Activated T-cell treated with anti-CD3 and anti-CD28 coated beads, Interleukin-2, amount 50 U/mL, for 48 hours (primary cell): ENCODE measurements around the gene FUT4.
"Not testable (repeated sequence)": the region's sequence is repeated elsewhere in the genome, so short reads cannot be mapped to it uniquely, and the experiment has no call there.

Source experiments
- DNase-seq, 2 experiments: peaks; one replicate each; pipeline ENCODE4 v3.0.0-alpha.2; 2020

FUT4 gene

GRCh38 chr11:94568200-94568599 is 24.5 kb downstream of the FUT4 start:
- DNase-seq = no peak

GRCh38 chr11:94568717-94569116 is 25.0 kb downstream of the FUT4 start:
- no peak for DNase-seq

- DNase-seq = not testable (repeated sequence)
Measured at GRCh38 chr11:94572975-94573374, 29.3 kb downstream of the FUT4 start.

- no peak for DNase-seq
Measured at GRCh38 chr11:94574193-94574961, 30.7 kb downstream of the FUT4 start.

DNA sequence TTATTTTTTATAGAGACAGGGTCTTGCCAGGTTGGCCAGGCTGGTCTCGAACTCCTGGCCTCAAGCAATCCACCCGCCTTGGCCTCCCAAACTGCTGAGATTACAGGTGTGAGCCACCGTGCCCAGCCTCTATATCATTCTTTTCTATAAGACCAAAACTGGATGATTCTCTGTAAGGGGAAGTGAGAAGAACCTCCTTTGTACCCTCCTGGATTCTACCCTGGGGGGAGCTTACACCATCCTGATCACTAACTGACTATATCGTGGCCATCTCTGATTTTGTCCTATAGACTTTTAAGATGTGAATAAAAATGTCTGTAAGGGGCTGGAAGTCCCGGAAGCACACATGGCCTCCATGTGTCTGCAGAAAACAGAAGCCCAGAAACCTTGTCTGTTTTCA is 32.6 kb downstream of the FUT4 start:
- DNase-seq = no peak

DNA sequence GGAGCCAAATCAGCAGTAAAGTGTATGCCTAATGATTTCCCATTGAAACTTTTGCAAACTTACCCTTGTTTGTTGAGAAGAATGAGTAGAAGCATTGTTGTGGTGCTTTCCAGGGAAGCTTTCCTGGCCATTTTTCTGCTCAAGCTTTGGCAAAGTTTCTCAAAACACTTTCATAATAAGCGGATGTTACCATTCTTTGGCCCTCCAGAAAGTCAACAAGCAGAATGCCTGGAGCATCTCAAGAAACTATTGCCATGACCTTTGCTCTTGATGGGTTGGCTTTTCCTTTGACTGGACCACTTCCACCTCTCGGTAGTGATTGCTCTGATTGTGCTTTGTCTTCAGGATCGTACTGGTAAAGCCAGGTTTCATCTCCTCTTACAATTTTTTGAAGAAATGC is 34.1 kb downstream of the FUT4 start:
- DNase-seq = no peak

- DNase-seq = no peak
Measured at GRCh38 chr11:94581926-94582325, 38.2 kb downstream of the FUT4 start.

DNA sequence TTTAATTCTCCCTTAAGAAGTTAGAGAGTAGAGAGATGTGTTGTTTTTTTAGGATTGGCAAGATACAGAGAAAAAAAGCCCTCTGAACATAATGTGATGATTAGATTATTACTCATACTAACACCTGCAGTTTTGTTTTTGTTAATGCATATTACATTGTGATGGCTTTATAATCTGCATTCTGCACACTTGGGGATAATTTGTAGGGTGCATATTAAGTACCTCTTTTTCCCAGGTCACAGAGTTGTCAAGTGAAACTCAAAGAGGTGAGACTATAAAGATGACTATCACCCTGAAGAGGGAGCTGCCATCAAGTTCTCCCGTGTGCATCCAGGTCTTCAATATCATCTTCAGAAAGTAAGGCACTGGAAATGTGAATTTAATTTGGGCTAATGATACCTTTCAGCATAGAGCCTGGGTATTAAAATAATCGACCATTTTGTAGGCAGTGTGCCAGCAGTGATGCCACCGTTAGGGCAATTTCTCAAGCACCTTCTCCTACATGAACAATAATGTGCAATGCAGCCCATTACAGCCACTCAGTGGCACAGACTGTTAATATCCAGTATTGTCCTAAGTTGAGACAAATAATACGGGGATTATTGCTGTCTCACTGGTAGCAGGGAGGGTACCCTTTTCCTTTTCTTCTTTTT is 39.6 kb downstream of the FUT4 start:
- DNase-seq = no peak

GRCh38 chr11:94583866-94584500 is 40.3 kb downstream of the FUT4 start:
- no peak for DNase-seq

- DNase-seq = no peak
Measured at GRCh38 chr11:94584978-94585377, 41.3 kb downstream of the FUT4 start.

- DNase-seq = no peak
Measured at GRCh38 chr11:94585399-94585798, 41.7 kb downstream of the FUT4 start.

DNA sequence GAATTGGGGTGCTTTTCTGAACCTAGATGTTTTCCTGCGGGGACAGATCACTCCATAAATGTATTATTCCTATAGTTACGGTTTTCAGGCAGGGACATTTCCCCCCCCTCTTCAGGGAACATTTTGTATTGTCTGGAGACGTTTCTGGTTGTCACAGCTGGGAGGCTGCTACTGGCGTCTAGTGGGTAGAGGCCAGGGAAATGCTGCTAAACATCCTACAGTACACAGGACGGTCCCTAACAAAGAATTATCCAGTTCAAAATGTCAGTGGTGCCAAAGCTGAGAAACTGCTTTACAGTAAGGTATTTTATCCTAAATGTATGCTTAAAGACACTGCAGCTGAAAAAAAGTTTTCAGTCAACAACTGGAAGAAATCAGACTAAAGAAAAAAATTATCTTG is 42.8 kb downstream of the FUT4 start:
- DNase-seq = no peak

DNA sequence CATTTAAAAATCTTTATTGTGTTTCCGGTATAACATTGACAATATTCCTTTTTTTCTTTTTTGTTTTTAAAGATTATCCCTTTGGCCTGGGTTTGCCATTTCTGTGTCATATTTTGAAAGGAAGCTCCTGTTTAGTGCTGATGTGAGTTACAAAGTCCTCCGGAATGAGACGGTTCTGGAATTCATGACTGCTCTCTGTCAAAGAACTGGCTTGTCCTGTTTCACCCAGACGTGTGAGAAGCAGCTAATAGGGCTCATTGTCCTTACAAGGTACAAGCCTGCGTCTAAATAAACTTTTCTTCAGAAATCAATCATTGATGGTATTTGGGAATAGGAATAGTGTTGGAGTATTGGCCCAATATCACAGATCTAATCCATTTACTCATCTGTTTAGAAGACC is 43.3 kb downstream of the FUT4 start:
- DNase-seq = no peak

DNA sequence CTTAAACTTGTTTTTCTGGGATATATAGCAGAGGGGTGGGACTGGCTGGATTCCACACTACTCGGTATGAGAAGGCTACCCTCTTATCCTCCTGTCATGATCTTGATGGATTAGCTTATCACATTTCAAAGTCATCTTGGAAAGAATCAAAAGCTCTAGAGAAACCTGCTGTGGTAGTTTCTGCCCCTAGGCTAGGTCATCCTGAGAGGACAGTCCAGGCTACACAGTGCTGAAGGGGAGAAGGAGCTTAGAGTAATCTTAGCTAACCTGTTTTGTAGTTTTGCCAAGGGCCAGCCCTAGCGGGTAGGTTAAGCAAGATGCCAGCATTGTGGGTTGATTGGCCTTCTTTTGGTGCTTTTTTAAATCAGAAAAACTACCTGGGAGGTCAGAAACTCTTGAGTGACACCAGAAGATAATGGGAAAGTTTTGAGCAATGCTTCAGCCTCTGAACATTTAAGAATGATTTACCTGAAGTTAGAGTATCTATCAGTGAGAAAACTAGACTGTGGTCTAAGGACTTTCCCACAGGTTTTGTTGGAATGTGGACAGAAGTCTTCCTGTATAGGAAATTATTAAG is 44.7 kb downstream of the FUT4 start:
- DNase-seq = no peak

DNA sequence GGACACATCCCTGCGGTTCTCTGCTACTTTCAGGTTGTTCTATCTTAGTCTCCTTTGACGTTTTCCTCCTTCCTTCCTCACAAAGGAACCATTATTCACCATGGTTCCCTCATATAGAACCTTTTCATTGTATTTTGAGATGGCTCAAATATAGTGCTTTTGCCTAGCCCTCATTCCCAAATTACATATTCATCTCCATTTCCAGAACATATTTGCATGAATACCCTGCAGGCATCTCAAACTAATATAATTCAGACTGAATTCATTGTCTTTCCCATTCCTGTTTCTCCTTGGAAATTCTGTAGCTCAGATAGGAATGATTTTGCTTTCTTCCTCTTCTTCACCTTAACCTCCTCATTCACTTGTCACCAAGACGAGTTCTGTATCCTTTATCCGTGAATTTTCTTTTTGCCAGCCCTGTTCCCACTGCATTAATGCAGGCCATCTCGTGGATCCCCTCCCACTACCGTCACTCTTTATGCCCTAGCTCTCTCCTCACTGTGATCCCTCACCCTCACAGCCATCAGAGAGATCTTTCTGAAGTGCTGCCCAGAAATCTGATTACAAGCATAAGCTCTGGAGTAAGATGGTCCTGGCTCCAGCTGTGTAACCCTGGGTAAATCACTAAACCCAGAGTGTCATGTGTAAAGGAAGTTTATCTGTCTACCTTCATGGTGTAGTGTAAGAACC is 46.8 kb downstream of the FUT4 start:
- DNase-seq = no peak

DNA sequence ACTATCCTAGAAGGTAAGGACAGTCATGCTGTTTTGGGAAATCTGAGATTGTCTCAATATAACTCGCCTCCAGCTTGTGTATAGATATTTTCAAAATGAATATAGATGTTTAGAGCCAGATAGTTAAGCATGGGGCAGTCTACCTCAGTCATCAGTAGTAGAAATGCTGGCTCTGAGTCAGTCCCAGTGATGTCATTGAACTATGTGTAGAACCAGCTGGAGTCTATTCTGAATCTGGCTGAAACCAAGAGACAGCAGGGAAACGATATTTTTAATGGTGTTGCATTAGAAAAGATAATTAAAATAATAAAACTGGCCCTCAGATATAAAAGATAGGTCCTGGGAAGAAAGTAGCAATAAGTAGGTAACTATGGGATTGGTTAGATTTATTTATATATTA is 49.3 kb downstream of the FUT4 start:
- no peak for DNase-seq

DNA sequence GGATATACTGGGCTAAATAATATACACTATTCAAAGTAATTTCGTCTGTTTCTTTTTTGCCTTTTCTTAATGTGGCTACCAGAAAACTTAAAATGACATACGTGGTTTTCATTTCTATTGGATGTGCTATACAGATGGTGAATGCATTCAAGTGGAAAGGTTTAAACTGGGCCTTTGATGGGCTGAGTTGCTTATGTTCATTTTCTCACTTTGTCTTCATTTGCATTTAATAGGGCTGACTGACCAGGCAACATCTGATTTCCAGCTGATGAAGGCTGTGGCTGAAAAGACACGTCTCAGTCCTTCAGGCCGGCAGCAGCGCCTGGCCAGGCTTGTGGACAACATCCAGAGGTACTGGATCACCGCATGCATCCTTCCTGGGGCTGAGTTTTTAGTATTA is 51.4 kb downstream of the FUT4 start:
- DNase-seq = no peak

DNA sequence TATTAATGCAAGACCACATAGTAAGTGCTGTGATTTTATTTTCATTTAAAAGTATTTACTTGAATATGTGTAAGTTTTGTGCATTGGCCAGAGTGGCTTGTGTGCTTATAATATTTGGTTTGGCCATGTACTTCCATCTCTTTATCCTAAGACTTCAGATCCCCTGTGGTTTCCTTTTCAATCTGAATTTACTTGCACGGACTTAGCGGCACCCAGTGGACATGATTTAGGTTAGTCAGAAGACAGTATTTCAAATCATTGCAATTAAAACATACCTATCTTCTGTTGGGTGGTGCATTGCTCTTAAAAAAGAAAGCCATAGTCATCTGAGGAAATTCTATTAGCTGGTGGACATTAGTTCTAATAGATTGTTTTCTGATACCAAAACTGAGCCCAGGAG is 54.2 kb downstream of the FUT4 start:
- DNase-seq = no peak
